SK-N-SH (cell line): ENCODE results near the gene STAT6.

Source experiments
- JUND ChIP-seq: IDR thresholded peaks from 2 replicates; pipeline ENCODE4 v1.4.0; 2012
- POLR2AphosphoS5 ChIP-seq: IDR thresholded peaks from 2 replicates; pipeline ENCODE4 v1.6.1; 2012; ENCODE audit warnings: low read depth, low read length
- RAD21 ChIP-seq: IDR thresholded peaks from 2 replicates; pipeline ENCODE4 v1.6.1; 2012; ENCODE audit warnings: mild to moderate bottlenecking, low read length
- SMC3 ChIP-seq: IDR thresholded peaks from 2 replicates; pipeline ENCODE4 v1.6.1; 2012; ENCODE audit warnings: low read depth, low read length, improper control_type of control experiment
- TAF1 ChIP-seq: IDR thresholded peaks from 2 replicates; pipeline ENCODE4 v1.6.1; 2012; ENCODE audit warnings: low read depth, mild to moderate bottlenecking, low read length, moderate library complexity, borderline replicate concordance
- YY1 ChIP-seq: IDR thresholded peaks from 2 replicates; pipeline ENCODE4 v1.4.0; 2012; ENCODE audit warnings: low read depth, mild to moderate bottlenecking
- TF ChIP-seq, protein P1 (sequence below): fragments of 200-600 bp; sonication (generic); IDR thresholded peaks from 2 replicates; pipeline ENCODE4 v1.6.1; 2017; ENCODE audit warnings: antibody characterized with exemption, mild to moderate bottlenecking, moderate library complexity
- TF ChIP-seq, protein P2 (sequence below): IDR thresholded peaks from 2 replicates; pipeline ENCODE4 v1.4.0; 2012; ENCODE audit warnings: low read depth
- TF ChIP-seq, protein P3 (sequence below): IDR thresholded peaks from 2 replicates; pipeline ENCODE4; 2012

DNA sequence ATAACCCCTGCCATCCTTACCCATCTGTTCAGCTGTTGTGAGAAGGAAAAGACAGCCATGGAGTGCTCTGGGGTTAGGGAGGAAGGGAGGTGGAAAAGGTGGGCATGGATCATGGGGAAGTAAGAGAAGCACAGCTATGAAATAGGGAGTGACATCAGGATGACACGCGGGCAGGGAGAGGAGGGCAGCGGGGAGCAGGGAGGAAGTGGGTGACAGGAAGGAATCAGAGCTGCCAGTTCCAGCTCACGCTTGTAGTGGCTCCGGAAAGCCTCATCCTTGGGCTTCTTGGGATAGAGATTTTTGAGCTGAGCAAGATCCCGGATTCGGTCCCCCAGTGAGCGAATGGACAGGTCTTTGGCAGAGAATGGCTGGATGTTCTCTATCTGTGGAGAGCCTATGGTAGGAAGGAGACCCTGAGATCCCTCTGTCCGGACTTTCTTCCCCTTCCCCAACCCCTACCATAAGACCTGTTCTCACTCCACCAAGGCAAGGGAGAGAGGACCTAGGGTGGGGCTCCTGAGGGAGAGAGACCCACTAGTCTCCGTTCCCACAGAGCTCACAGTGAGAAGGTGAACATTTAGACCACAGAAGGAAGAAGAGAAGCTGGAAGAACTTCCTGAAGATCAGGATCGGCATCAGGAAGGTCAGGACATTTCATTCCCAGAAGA lies 12.0 kb downstream of the STAT6 start:
- TF ChIP-seq POLR2AphosphoS5: no peak
- TF ChIP-seq, protein P1, sequence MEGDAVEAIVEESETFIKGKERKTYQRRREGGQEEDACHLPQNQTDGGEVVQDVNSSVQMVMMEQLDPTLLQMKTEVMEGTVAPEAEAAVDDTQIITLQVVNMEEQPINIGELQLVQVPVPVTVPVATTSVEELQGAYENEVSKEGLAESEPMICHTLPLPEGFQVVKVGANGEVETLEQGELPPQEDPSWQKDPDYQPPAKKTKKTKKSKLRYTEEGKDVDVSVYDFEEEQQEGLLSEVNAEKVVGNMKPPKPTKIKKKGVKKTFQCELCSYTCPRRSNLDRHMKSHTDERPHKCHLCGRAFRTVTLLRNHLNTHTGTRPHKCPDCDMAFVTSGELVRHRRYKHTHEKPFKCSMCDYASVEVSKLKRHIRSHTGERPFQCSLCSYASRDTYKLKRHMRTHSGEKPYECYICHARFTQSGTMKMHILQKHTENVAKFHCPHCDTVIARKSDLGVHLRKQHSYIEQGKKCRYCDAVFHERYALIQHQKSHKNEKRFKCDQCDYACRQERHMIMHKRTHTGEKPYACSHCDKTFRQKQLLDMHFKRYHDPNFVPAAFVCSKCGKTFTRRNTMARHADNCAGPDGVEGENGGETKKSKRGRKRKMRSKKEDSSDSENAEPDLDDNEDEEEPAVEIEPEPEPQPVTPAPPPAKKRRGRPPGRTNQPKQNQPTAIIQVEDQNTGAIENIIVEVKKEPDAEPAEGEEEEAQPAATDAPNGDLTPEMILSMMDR: no peak
- TF ChIP-seq RAD21: no peak
- TF ChIP-seq, protein P2, sequence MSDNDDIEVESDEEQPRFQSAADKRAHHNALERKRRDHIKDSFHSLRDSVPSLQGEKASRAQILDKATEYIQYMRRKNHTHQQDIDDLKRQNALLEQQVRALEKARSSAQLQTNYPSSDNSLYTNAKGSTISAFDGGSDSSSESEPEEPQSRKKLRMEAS: no peak
- no peak for TF ChIP-seq YY1
- TF ChIP-seq SMC3: no peak
- TF ChIP-seq, protein P3, sequence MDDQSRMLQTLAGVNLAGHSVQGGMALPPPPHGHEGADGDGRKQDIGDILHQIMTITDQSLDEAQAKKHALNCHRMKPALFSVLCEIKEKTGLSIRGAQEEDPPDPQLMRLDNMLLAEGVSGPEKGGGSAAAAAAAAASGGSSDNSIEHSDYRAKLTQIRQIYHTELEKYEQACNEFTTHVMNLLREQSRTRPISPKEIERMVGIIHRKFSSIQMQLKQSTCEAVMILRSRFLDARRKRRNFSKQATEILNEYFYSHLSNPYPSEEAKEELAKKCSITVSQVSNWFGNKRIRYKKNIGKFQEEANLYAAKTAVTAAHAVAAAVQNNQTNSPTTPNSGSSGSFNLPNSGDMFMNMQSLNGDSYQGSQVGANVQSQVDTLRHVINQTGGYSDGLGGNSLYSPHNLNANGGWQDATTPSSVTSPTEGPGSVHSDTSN: no peak
- TF ChIP-seq JUND: no peak
- no peak for TF ChIP-seq TAF1
